Ascending aorta (tissue), 2 donors: ENCODE measurements around the gene CRYBG1. TPM values are rescaled to one million over a fixed set of nuclear protein-coding genes. Genes with fewer than 3 reads are reported as not detected.
A peak's percentile ranks its signal among the peaks of the same experiment; 100 is the strongest.

Source experiments
- DNase-seq, 2 donors: peaks; one replicate each; pipeline ENCODE4 v3.0.0-alpha.2; 2019; ENCODE audit warnings: low spot score in 2 of 2
- H3K27ac ChIP-seq, 2 donors: fragments of 200-600 bp; sonication (generic); one replicate each; pipeline ENCODE4 v1.5.1; 2016 to 2017; ENCODE audit warnings: mild to moderate bottlenecking in 1 of 2
- H3K27me3 ChIP-seq: fragments of 200-600 bp; sonication (generic); one replicate; pipeline ENCODE4 v1.5.1; 2017
- H3K36me3 ChIP-seq, 2 donors: fragments of 200-600 bp; sonication (generic); one replicate each; pipeline ENCODE4 v1.5.1; 2016
- H3K4me1 ChIP-seq, 2 donors: fragments of 200-600 bp; sonication (generic); one replicate each; pipeline ENCODE4 v1.5.1; 2016 to 2017; ENCODE audit warnings: mild to moderate bottlenecking in 1 of 2
- H3K4me3 ChIP-seq, 2 donors: fragments of 200-600 bp; sonication (generic); one replicate each; pipeline ENCODE4 v1.5.1; 2016 to 2017; ENCODE audit warnings: mild to moderate bottlenecking in 1 of 2
- H3K9me3 ChIP-seq, 2 donors: fragments of 200-600 bp; sonication (generic); one replicate each; pipeline ENCODE4 v1.5.1; 2016
- CTCF ChIP-seq, 3 experiments: fragments of 200-600 bp in 2 of 3; fragments of 450-650 bp in 1 of 3; sonication (generic) in 2 of 3; IDR thresholded peaks; one replicate each; pipeline ENCODE4 v1.5.1; 2016 to 2019; ENCODE audit warnings: antibody characterized with exemption in 3 of 3, mild to moderate bottlenecking in 1 of 3, moderate library complexity in 1 of 3
- intact Hi-C: fragments of 100-400 bp; cut with DNase I; formaldehyde crosslinking; loops from one replicate; pipeline ENCODE4 v1.15.1; 2023
- total RNA-seq: library from RNA; depleted of rRNA; stranded (reverse); fragments of >200 nt; gene quantifications from one replicate; pipeline ENCODE4 v1.1.0, GENCODE V29; 2016

CRYBG1 gene
- total RNA-seq, 1 donor from 2014 or later: 6.5 TPM

GRCh38 chr6:106321940-106322339 is 38.6 kb upstream of the CRYBG1 start:
- TF ChIP-seq CTCF (IDR thresholded peaks at IDR 0.05): no peak
- no peaks in the 10 kb centered on the region for H3K36me3 ChIP-seq
- H3K27ac ChIP-seq: no peak overlapping the region
- no peaks in the 10 kb centered on the region for H3K27me3 ChIP-seq
- intact Hi-C loops: loop anchor here (5.0 to 10.0 kb wide), 3 partner anchors 70 to 1187 kb away; a partner anchor contains a TSS
- no peak for DNase-seq
- H3K9me3 ChIP-seq: no peaks in the 10 kb centered on the region
- no peak overlapping the region for H3K4me3 ChIP-seq
- H3K4me1 ChIP-seq: peaks cover 0 to 9% of the 10 kb centered on the region in 2 donors

- H3K27me3 ChIP-seq: no peaks in the 10 kb centered on the region
- TF ChIP-seq CTCF (IDR thresholded peaks at IDR 0.05): no peak
- intact Hi-C loops: loop anchor here (1.0 to 10.0 kb wide), 6 partner anchors 73 to 1190 kb away; partner anchors contain the start of genes MTRES1, QRSL1 and RTN4IP1
Measured at GRCh38 chr6:106324726-106325335, 35.7 kb upstream of the CRYBG1 start.

GRCh38 chr6:106325336-106326178 is 35.0 kb upstream of the CRYBG1 start, which contains the start of gene ATG5:
Gene ATG5, minus strand, starts transcription at chr6:106325760. Its CDS starts 9,552 bp downstream, at chr6:106316208.
- H3K4me3 ChIP-seq: peak within 1 kb of the TSS; percentile 82 to 85
- peaks cover 0 to 9% of the 10 kb centered on the region in 2 donors for H3K4me1 ChIP-seq
- H3K36me3 ChIP-seq: no peaks in the 10 kb centered on the region
- no peaks in the 10 kb centered on the region for H3K27me3 ChIP-seq
- peak within 1 kb of the TSS; percentile 85 to 90 for H3K27ac ChIP-seq
- intact Hi-C loops: loop anchor here (1.0 to 10.0 kb wide), 5 partner anchors 222 to 1191 kb away; partner anchors contain the start of genes MTRES1, QRSL1 and RTN4IP1
- DNase-seq: peak; percentile 98 to 100
- no peaks in the 10 kb centered on the region for H3K9me3 ChIP-seq
- TF ChIP-seq CTCF (IDR thresholded peaks at IDR 0.05): no peak

More at GRCh38 chr6:106324726-106325335, 35.7 kb upstream of the CRYBG1 start:
- peaks cover 0 to 9% of the 10 kb centered on the region in 2 donors for H3K4me1 ChIP-seq
- H3K27ac ChIP-seq: peak overlapping the region; percentile 85 to 90
- H3K36me3 ChIP-seq: no peaks in the 10 kb centered on the region
- no peaks in the 10 kb centered on the region for H3K9me3 ChIP-seq
- H3K4me3 ChIP-seq: peak overlapping the region; percentile 82 to 85
- DNase-seq: no peak

GRCh38 chr6:106334646-106335448 is 25.7 kb upstream of the CRYBG1 start:
- TF ChIP-seq CTCF (IDR thresholded peaks at IDR 0.05): peak in 2 of 3 experiments; percentile 36 to 63
- Histone ChIP-seq H3K36me3 (no peaks in the 10 kb centered on the region), H3K27ac (no peak overlapping the region), H3K27me3 (no peaks in the 10 kb centered on the region), H3K9me3 (no peaks in the 10 kb centered on the region), H3K4me1 (no peaks in the 10 kb centered on the region), H3K4me3 (no peak overlapping the region)
- no peak for DNase-seq
- intact Hi-C loops: loop anchor here (5.0 kb wide), 1 partner anchor 642 kb away; no protein-coding TSS in a partner anchor
